GM21786 (cell line): Measurements from ENCODE around the gene ZNF462.

Source experiments
- ATAC-seq: cut with Tn5 transposase; IDR thresholded peaks from one replicate; pipeline ENCODE4 v1.9.1; 2021; ENCODE audit not compliant: unreplicated experiment

ZNF462 gene

GRCh38 chr9:106925392-106925791 lies 62.4 kb downstream of the ZNF462 start:
- ATAC-seq: no peak

DNA sequence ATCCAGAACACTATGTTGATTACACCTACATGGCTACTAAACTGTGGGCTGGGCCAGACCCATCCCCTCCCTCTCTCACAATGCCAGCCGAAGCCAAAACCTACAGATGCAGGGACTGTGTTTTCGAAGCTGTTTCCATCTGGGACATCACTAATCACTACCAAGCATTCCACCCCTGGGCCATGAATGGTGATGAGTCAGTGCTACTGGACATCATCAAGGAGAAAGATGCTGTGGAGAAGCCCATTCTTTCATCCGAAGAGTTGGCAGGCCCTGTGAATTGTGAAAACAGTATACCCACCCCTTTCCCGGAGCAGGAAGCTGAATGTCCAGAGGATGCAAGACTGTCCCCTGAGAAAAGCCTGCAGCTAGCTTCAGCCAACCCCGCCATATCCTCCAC lies 65.0 kb downstream of the ZNF462 start:
- no peak for ATAC-seq

DNA sequence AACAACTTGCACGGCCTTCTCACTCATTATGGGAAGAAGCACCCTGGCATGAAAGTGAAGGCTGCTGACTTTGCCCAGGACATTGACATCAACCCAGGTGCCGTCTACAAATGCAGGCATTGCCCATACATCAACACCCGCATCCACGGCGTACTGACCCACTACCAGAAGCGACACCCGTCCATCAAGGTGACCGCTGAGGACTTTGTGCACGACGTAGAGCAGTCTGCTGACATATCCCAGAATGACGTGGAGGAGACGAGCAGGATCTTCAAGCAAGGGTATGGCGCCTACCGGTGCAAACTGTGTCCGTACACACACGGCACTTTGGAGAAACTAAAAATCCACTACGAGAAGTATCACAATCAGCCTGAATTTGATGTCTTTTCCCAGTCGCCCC lies 65.4 kb downstream of the ZNF462 start:
- ATAC-seq: no peak

DNA sequence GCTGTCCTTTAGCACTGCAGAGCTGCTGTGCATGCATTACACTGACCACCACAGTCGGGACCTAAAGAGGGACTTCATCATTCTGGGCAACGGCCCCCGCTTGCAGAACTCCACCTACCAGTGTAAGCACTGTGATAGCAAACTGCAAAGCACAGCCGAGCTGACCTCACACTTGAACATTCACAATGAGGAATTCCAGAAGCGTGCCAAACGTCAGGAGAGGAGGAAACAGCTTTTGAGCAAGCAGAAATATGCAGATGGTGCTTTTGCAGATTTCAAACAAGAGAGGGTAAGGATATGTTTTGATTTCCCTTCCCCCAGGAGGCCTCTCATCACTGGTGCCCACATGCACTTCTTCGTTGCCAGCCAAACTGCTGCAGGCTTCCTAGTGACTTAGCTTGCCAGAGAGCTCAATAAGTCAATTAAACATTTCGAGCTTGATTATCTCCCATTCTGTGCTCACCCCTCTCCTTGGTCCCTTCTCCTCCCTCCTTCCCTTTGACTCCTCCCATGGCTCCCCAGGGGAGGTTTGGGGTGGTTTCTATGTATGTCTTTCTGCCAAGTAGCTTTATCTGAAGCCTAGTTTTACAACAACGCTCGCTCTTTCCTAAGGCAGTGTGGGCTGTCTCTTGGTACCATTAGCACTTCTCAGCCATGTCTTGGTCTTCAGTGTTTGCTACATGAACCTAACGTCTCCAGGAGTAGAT lies 66.7 kb downstream of the ZNF462 start:
- no peak for ATAC-seq

- ATAC-seq: no peak
Observed at GRCh38 chr9:106930477-106930876, 67.5 kb downstream of the ZNF462 start.

DNA sequence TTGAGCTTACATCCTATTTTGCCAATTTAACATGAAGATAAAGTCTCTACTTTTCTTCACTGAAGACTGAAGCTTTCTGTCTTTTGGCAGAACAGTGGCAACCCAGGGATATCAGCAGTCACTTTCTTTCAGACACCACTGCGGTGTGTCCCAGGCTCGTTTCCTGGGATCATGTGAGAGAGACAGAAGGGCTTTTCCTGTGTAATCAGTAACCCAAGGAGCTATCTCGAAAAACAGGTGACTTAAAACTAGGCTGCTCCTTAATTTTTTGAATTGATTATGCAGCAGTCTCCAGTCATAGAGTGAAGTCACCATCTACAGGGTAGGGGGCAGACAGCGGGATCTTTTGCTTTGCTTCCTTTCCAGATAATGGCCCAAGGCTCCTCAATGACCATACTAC lies 68.5 kb downstream of the ZNF462 start:
- ATAC-seq: no peak

- no peak for ATAC-seq
Observed at GRCh38 chr9:106932178-106932577, 69.2 kb downstream of the ZNF462 start.

- ATAC-seq: no peak
Observed at GRCh38 chr9:106932675-106933074, 69.7 kb downstream of the ZNF462 start.

DNA sequence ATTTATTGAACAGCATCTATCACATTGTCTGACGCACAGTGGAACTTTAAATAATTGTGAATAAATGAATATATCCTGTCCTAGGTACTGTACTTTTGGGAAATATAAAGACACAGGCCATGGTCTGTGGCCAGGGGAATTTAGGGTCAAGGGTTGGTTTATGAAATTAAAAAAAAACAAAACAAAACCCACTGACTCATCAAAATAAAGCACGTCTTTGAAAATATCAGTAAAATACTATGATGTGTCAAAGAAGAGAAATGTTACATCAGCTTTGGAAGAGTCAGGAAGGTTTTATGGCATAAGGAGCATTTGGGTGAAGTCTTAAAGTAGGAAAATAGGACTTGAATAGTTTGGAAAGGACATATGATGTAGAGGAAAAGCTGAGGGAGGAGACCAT lies 70.5 kb downstream of the ZNF462 start:
- no peak for ATAC-seq

GRCh38 chr9:106934442-106935238 lies 71.7 kb downstream of the ZNF462 start:
- ATAC-seq: no peak

DNA sequence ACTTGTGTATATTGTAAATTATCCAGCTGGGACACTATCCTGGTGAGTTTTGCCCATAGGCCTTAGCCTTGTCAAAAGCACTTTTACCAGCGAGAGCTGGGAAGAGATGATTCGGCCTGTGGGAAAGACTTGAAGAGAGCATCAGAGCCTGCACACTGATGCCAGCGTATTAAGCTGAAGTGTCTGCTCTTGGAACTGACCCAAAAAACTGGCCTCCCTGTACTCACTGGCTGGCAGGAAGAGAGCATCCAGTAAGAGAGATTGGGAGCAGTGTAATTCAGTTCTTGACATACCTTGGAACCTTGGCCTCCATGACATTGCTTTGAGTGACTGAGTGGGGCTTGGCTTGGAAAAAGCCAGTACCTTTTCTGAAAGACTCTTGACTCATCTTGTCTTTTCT lies 73.7 kb downstream of the ZNF462 start:
- no peak for ATAC-seq

GRCh38 chr9:106941916-106942315 lies 79.0 kb downstream of the ZNF462 start:
- ATAC-seq: no peak

DNA sequence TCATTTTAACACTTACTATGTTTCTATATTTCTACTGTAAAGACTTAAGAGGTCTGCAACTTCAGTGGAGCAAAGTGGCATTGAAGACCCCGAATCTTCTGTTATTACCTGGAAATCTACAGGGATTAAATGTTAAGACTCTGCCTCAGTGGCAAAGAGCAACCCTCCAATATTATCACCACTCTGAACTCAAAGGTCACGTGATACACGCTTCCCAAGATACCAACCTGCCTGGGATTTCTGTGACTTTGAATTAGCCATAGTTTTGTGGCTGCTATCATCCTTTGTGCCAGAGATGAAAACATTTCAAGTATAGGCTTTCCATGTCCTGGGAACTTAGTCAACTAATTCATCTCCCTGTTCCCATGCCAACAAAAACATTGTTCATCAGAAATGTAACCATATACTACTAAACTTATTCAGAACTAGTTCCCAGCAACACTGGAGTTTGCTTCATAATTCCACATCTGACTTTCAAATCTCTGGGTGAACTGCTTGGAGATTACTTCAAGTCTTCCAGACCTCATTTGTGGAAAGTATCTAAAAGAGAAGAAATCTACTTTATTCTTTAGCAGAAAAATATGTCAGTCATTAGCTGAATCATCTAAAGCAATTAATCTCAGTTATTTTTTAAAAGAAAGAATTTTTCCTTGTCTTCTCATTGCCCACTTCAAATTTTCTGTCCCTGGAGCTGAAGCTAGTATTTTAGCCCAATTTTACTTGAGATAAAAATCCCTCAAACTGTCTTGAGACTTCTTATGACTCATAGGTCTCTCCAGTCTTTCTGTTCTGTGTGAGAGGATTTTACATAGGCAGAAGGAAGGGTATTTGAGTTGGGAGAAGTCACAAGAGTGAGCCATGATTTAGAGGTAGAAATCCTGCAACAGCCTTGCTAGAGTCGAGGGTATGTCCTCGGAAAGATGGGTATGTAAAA lies 83.0 kb downstream of the ZNF462 start:
- ATAC-seq: no peak

DNA sequence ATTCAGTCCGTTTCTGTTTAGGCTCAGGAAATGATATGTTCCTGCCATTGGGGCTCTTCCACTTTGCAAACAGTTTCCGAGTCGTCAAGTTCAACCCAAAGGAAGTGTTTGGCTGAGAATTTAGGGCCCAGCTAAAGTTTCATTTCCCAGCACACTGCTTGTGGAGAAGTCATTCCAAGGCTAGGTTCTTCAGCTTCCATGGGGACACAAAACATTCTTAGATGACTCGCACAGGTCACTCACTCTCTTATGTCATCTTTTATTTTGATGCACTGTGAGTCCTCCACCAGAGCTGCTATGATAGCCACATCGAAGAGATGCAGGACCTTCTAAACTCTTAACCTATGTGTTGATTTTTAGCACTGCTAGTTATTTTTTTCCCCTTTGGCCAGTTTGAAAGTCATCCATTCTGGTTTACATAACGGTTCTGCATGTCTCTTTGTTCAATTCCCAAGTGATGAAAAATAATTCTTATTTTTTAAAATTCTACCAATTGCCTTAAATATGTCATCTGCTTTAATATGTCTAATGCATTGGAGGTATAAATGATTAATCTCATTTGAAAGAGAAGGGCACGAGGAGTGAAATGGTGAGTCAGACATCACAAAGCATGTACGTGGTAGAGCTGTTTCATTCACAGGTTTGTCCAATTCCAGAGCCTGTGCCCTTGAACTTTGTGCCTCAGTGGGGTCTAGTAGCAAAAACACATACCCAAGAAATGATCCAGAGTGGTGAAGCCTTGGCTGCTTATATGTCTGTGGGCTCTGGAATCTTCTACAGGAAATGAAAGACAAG lies 84.3 kb downstream of the ZNF462 start:
- ATAC-seq: no peak

DNA sequence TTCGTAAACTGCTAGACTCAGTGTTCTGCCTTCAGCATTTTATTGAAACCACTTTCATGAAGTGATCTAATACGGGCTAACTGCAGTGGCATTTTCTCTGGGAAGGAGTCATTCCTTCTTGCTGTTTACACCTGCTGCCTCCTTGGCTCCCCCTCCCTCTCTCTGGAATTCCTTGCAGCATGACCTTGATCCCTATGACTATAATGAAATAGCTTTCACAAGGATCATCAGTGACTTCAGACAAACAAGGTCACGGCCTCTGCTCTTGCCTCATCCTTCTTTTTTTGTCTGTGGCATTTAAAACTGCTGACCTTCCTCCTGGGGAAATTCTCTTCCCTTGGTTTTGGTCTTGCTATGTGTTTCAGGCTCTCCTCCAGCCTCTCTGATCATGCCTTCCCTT lies 90.2 kb downstream of the ZNF462 start:
- ATAC-seq: no peak

DNA sequence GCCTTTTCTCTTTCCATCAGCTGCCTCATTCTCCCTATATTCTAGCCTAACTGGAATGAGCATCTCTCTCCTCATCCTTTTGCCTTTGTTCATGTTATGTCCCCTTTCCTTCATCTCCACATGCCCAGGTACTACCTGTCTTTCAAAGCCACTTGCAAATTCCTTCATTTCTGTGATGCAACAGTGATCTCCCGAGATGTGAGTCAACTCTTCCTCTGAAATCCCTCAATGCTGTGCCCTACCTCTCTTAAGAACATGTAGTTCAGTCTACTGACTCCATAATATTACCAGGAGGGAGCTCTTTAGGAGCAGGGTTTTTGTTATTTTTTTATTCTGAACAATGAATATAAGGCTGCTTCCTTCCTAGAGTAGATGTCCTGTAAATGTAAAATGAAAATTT lies 91.6 kb downstream of the ZNF462 start:
- no peak for ATAC-seq

DNA sequence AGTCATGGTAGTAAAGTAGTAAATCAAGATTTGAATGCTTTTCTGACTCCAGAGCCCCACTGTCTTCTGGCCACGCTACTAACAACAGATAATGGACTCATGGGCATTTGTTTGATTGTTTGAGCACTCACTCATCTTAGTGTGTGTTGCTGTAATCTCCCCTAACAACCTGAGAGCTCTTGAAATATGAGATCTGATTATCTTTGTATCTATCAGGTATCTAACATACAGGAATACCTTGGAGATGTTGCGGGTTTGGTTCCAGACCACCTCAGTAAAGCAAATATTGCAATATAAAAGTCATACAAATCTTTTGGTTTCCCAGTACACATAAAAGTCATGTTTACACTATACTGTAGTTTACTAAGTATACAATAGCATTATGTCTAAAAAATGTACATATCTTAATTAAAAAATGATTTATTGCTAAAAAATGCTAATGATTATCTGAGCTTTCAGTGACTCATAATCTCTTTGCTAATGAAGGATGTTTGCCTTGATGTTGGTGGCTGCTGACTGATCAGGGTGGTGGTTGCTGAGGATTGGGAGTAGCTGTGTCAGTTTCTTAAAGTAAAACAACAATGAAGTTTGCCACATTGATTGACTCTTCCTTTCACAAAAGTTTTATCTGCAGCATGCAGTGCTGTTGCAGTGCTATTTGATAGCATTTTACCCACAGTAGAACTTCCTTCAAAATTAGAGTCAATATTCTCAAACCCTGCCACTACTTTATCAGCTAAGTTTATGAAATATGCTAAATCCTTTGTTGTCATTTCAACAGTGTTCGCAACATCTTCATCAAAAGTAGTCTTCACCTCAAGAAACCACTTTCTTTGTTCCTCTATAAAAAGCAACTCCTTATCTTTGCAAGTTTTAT lies 92.2 kb downstream of the ZNF462 start:
- ATAC-seq: no peak

DNA sequence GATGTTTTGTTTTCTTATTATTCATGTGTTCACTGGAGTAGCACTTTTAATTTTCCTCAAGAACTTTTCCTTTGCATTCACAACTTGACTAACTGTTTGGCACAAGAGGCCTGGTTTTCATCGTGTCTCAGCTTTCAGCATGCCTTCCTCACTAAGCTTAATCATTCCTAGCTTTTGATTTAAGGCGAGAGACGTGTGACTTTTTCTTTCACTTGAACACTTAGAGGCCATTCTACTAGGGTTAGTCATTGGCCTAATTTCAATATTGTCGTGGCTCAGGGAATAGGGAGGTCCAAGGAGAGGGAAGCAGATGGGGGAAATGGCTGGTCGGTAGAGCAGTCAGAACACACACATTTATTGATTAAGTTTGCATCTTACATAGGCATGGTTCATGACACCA lies 94.0 kb downstream of the ZNF462 start:
- no peak for ATAC-seq

DNA sequence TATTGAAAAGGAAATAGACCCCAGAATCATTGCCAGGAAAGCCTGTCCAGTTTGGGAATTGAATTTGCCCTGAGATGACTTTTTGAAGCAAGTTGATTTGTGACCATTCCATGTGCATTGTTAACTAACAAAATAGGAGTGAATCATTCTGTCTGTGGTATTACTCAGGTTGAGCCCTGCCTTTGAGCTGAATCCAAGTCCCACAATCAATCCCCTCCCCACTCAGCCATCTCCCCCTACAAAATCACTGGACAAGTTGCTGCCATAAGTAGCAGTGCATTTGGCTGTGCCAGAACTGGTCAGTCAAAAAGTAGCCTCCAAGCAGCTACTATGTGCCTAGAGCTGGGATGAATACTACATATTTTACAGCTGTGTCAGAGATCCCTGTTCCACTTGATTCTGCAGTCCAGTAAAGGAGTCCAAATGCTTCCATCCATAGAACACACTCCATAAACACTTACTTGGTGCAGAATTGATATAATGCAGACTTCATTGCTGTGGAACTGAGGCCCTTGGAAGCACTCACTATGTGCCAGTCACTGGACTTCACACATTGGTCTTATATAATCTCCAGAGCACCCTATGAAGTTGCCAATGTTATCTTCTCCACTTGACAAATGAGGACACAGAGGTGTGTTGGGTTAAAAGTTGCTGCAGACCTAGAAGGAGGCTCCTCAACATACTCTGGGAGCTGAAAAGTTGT lies 96.1 kb downstream of the ZNF462 start:
- ATAC-seq: no peak
